ENCODE results near the gene DPP6.

DNA sequence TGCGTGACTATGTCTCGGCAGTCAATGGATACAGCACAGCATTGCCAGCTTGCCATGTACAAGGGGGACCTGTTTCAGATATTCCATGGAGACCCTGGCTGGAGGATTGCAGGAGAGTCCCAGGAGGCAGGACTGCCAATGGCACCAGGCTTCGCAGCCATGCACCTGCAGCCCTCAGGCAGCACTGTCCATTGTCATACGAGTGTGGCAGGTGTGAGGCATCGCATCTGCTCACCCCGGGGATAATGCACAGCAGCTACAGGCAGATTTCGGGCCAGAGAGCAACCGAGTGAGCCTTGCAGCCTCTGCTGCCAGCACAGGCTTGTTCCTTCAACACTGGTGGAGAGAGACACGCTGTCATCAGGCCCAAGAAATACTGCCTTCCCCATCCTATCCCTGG lies 535.6 kb downstream of the DPP6 start:
- TF ChIP-seq NFIC (IDR thresholded peaks at IDR 0.05) (no peak), EP300 (IDR thresholded peaks at IDR 0.05; ENCODE audit: borderline replicate concordance) (no peak), CREB1 (IDR thresholded peaks at IDR 0.05; ENCODE audit: low read depth) (no peak)
- TF ChIP-seq, protein P1, sequence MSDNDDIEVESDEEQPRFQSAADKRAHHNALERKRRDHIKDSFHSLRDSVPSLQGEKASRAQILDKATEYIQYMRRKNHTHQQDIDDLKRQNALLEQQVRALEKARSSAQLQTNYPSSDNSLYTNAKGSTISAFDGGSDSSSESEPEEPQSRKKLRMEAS (IDR thresholded peaks at IDR 0.05): no peak

Data from Ishikawa (cell line).